Measurements from ENCODE around the gene STUM. TPM values are rescaled to one million over a fixed set of nuclear protein-coding genes. Genes with fewer than 3 reads are reported as not detected.

The STUM gene
- total RNA-seq, 1 donor from 2014 or later: 0.55 TPM

GRCh38 chr1:226563666-226564065, 15.1 kb downstream of the STUM start:
- DNase-seq (ENCODE audit: low spot score, unreplicated experiment): no peak
- Mint-ChIP-seq H3K27me3 (peaks cover 25% of the 10 kb centered on the region), H3K4me3 (ENCODE audit: low read depth) (no peak overlapping the region), H3K9me3 (ENCODE audit: low read depth) (no peaks in the 10 kb centered on the region), H3K4me1 (ENCODE audit: low read depth) (no peaks in the 10 kb centered on the region), H3K36me3 (ENCODE audit: insufficient read depth) (no peaks in the 10 kb centered on the region), H3K27ac (no peak overlapping the region)
- TF ChIP-seq CTCF (IDR thresholded peaks at IDR 0.05; ENCODE audit: unreplicated experiment): no peak

GRCh38 chr1:226565476-226565875, 16.9 kb downstream of the STUM start:
- Mint-ChIP-seq H3K36me3 (ENCODE audit: insufficient read depth) (no peaks in the 10 kb centered on the region), H3K27me3 (peaks cover 25% of the 10 kb centered on the region), H3K9me3 (ENCODE audit: low read depth) (no peaks in the 10 kb centered on the region), H3K4me1 (ENCODE audit: low read depth) (no peaks in the 10 kb centered on the region), H3K4me3 (ENCODE audit: low read depth) (no peak overlapping the region), H3K27ac (no peak overlapping the region)
- TF ChIP-seq CTCF (IDR thresholded peaks at IDR 0.05; ENCODE audit: unreplicated experiment): no peak
- no peak for DNase-seq (ENCODE audit: low spot score, unreplicated experiment)

- H3K4me3 Mint-ChIP-seq (ENCODE audit: low read depth): no peak overlapping the region
- no peaks in the 10 kb centered on the region for H3K4me1 Mint-ChIP-seq (ENCODE audit: low read depth)
- no peaks in the 10 kb centered on the region for H3K36me3 Mint-ChIP-seq (ENCODE audit: insufficient read depth)
- H3K27ac Mint-ChIP-seq: no peak overlapping the region
- no peaks in the 10 kb centered on the region for H3K9me3 Mint-ChIP-seq (ENCODE audit: low read depth)
- no peak for TF ChIP-seq CTCF (IDR thresholded peaks at IDR 0.05; ENCODE audit: unreplicated experiment)
- H3K27me3 Mint-ChIP-seq: peaks cover 20% of the 10 kb centered on the region
- no peak for DNase-seq (ENCODE audit: low spot score, unreplicated experiment)
Measured at GRCh38 chr1:226566234-226566633, 17.7 kb downstream of the STUM start.

- no peaks in the 10 kb centered on the region for H3K9me3 Mint-ChIP-seq (ENCODE audit: low read depth)
- no peak for TF ChIP-seq CTCF (IDR thresholded peaks at IDR 0.05; ENCODE audit: unreplicated experiment)
- H3K4me1 Mint-ChIP-seq (ENCODE audit: low read depth): no peaks in the 10 kb centered on the region
- no peak overlapping the region for H3K27ac Mint-ChIP-seq
- H3K36me3 Mint-ChIP-seq (ENCODE audit: insufficient read depth): no peaks in the 10 kb centered on the region
- no peak for DNase-seq (ENCODE audit: low spot score, unreplicated experiment)
- H3K4me3 Mint-ChIP-seq (ENCODE audit: low read depth): no peak overlapping the region
- peaks cover 20% of the 10 kb centered on the region for H3K27me3 Mint-ChIP-seq
Measured at GRCh38 chr1:226566760-226567159, 18.2 kb downstream of the STUM start.

- no peak for DNase-seq (ENCODE audit: low spot score, unreplicated experiment)
Measured at GRCh38 chr1:226568077-226568831, 19.7 kb downstream of the STUM start.

More at GRCh38 chr1:226568077-226568831, 19.7 kb downstream of the STUM start:
- H3K4me1 Mint-ChIP-seq (ENCODE audit: low read depth): no peaks in the 10 kb centered on the region
- TF ChIP-seq CTCF (IDR thresholded peaks at IDR 0.05; ENCODE audit: unreplicated experiment): peak; percentile 47
- H3K4me3 Mint-ChIP-seq (ENCODE audit: low read depth): no peak overlapping the region
- no peaks in the 10 kb centered on the region for H3K9me3 Mint-ChIP-seq (ENCODE audit: low read depth)
- H3K36me3 Mint-ChIP-seq (ENCODE audit: insufficient read depth): no peaks in the 10 kb centered on the region
- H3K27me3 Mint-ChIP-seq: peaks cover 20% of the 10 kb centered on the region
- H3K27ac Mint-ChIP-seq: no peak overlapping the region
